Activated naive CD8-positive, alpha-beta T cell treated with anti-CD3 and anti-CD28 coated beads, Interleukin-2, amount 50 U/mL, for 16 hours (primary cell): ENCODE measurements around the gene RGS1.
"Not testable (repeated sequence)": the region's sequence is repeated elsewhere in the genome, so short reads cannot be mapped to it uniquely, and the experiment has no call there.

Experiments used
- DNase-seq: peaks from one replicate; pipeline ENCODE4 v3.0.0-alpha.2; 2020; ENCODE audit warnings: low read depth, low spot score

The RGS1 gene

GRCh38 chr1:192575499-192576189, at the start of gene RGS1:
Gene RGS1 (plus strand): TSS chr1:192575773. CDS start chr1:192575793, 20 bp downstream.
- DNase-seq = no peak

- no peak for DNase-seq
Measured at GRCh38 chr1:192527111-192527795, 48.3 kb upstream of the RGS1 start.

- no peak for DNase-seq
Measured at GRCh38 chr1:192527950-192528349, 47.6 kb upstream of the RGS1 start.

GRCh38 chr1:192529031-192529755, 46.4 kb upstream of the RGS1 start:
- no peak for DNase-seq

GRCh38 chr1:192529811-192530210, 45.8 kb upstream of the RGS1 start:
- DNase-seq = no peak

- no peak for DNase-seq
Measured at GRCh38 chr1:192530254-192530653, 45.3 kb upstream of the RGS1 start.

- DNase-seq = not testable (repeated sequence)
Measured at GRCh38 chr1:192531037-192531703, 44.4 kb upstream of the RGS1 start.

GRCh38 chr1:192534666-192535065, 40.9 kb upstream of the RGS1 start:
- no peak for DNase-seq

- no peak for DNase-seq
Measured at GRCh38 chr1:192535916-192536664, 39.5 kb upstream of the RGS1 start.

GRCh38 chr1:192538407-192539296, 36.9 kb upstream of the RGS1 start:
- DNase-seq = no peak

GRCh38 chr1:192539297-192540092, 36.1 kb upstream of the RGS1 start:
- no peak for DNase-seq

GRCh38 chr1:192543445-192543844, 32.1 kb upstream of the RGS1 start:
- DNase-seq = no peak

- DNase-seq = no peak
Measured at GRCh38 chr1:192545896-192546521, 29.6 kb upstream of the RGS1 start.

- DNase-seq = no peak
Measured at GRCh38 chr1:192546596-192547190, 28.9 kb upstream of the RGS1 start.

- DNase-seq = no peak
Measured at GRCh38 chr1:192547501-192547900, 28.1 kb upstream of the RGS1 start.

GRCh38 chr1:192549937-192550336, 25.6 kb upstream of the RGS1 start:
- DNase-seq = no peak

GRCh38 chr1:192550922-192551534, 24.5 kb upstream of the RGS1 start:
- DNase-seq = no peak

GRCh38 chr1:192552760-192553191, 22.8 kb upstream of the RGS1 start:
- DNase-seq = no peak
